Neural progenitor cell (in vitro differentiated cells): Measurements from ENCODE around the gene FAM193B.

ENCODE experiments used
- EZH2 ChIP-seq: fragments of 200-600 bp; sonication (generic); IDR thresholded peaks from 2 replicates; pipeline ENCODE4 v1.6.1; 2017; ENCODE audit warnings: antibody characterized with exemption, mild to moderate bottlenecking, moderate library complexity
- EZH2phosphoT487 ChIP-seq: fragments of 200-600 bp; sonication (generic); IDR thresholded peaks from 2 replicates; pipeline ENCODE4 v1.6.1; 2017; ENCODE audit warnings: antibody characterized with exemption
- TF ChIP-seq, protein P1 (sequence below): fragments of 200-600 bp; sonication (generic); IDR thresholded peaks from 2 replicates; pipeline ENCODE4 v1.5.1; 2017; ENCODE audit warnings: antibody characterized with exemption, mild to moderate bottlenecking

DNA sequence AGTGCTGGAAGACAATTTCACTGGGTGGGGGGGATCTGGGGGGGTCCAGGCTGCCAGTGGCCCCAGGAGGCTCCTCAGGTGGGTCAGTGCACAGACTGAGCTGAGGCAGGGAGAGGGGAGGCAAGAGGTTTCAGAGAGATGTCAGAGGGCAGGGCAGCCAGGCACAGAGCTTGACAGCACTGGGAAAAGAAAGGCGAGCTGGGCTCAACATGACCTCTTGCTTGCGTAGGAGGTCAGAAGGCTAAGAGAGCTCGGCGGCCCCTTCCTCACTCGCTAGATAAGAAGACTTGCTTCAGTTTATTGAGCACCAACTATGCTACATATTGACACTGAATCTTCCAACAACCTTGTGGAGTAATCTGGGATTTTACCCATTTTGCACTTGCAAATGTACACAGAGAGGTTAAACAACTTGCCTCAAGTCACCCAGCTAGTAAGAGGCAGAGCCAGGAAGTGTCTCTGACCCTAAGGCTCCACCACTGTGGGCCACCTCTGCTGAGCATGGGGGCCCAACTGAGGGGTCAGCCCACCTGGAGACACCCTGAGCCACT, 60.5 kb downstream of the FAM193B start:
- TF ChIP-seq, protein P1, sequence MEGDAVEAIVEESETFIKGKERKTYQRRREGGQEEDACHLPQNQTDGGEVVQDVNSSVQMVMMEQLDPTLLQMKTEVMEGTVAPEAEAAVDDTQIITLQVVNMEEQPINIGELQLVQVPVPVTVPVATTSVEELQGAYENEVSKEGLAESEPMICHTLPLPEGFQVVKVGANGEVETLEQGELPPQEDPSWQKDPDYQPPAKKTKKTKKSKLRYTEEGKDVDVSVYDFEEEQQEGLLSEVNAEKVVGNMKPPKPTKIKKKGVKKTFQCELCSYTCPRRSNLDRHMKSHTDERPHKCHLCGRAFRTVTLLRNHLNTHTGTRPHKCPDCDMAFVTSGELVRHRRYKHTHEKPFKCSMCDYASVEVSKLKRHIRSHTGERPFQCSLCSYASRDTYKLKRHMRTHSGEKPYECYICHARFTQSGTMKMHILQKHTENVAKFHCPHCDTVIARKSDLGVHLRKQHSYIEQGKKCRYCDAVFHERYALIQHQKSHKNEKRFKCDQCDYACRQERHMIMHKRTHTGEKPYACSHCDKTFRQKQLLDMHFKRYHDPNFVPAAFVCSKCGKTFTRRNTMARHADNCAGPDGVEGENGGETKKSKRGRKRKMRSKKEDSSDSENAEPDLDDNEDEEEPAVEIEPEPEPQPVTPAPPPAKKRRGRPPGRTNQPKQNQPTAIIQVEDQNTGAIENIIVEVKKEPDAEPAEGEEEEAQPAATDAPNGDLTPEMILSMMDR: no peak
- TF ChIP-seq EZH2 (no peak), EZH2phosphoT487 (no peak)
